CD4-positive, alpha-beta T cell treated with Interleukin-17A for 1 hour (primary cell): Measurements from ENCODE around the gene SYNGAP1.
"Not testable (repeated sequence)": the region's sequence is repeated elsewhere in the genome, so short reads cannot be mapped to it uniquely, and the experiment has no call there.

Experiments
- DNase-seq: peaks from one replicate; pipeline ENCODE4 v3.0.0-alpha.2; 2020

Gene SYNGAP1

DNA sequence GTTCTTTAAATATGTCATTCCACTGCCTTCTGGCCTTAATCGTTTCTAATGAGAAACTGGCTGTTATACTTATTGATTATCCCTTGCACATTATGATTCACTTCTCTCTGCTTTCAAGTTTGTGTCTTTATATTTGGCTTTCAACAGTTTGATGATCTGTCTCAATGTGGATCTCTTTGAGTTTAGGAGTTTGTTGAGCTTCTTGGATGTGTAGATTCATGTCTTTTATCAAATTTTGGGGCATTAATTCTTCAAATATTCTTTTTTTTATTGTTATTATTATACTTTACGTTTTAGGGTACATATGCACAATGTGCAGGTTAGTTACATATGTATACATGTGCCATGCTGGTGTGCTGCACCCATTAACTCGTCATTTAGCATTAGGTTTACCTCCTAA, 63.8 kb downstream of the SYNGAP1 start:
- no peak for DNase-seq

DNA sequence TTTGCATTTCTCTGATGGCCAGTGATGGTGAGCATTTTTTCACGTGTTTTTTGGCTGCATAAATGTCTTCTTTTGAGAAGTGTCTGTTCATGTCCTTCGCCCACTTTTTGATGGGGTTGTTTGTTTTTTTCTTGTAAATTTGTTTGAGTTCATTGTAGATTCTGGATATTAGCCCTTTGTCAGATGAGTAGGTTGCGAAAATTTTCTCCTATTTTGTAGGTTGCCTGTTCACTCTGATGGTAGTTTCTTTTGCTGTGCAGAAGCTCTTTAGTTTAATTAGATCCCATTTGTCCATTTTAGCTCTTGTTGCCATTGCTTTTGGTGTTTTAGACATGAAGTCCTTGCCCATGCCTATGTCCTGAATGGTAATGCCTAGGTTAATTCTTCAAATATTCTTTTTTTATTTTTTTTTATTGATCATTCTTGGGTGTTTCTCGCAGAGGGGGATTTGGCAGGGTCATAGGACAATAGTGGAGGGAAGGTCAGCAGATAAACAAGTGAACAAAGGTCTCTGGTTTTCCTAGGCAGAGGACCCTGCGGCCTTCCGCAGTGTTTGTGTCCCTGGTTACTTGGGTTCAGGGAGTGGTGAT, 64.9 kb downstream of the SYNGAP1 start:
- not testable (repeated sequence) for DNase-seq

DNA sequence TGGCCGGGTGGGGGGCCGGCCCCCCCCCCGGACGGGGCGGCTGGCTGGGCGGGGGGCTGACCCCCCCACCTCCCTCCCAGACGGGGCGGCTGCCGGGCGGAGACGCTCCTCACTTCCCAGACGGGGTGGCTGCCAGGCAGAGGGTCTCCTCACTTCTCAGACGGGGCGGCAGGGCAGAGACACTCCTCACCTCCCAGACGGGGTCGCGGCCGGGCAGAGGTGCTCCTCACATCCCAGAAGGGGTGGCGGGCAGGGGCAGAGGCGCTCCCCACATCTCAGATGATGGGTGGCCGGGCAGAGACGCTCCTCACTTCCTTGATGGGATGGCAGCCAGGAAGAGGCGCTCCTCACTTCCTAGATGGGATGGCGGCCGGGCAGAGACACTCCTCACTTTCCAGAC, 65.8 kb downstream of the SYNGAP1 start:
- DNase-seq: not testable (repeated sequence)

DNA sequence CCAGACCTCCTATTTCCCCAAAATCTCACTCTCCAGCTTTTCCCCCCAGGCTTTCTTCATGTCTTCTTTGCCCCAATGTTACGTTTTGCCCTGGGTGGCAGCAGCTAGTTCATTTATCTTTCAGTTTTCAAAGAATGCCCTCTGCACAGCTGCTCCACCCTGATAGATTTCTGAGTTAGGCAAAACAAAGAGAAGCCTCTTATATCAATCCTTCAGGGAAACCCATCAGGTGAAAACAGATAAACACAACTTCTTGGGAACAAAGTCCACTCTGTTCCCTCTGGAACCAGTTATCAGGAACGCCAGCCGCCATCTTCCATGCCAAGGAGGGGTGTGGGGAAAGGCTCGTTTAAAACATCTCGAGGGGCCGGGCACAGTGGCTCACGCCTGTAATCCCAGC, 68.5 kb downstream of the SYNGAP1 start:
- no peak for DNase-seq

DNA sequence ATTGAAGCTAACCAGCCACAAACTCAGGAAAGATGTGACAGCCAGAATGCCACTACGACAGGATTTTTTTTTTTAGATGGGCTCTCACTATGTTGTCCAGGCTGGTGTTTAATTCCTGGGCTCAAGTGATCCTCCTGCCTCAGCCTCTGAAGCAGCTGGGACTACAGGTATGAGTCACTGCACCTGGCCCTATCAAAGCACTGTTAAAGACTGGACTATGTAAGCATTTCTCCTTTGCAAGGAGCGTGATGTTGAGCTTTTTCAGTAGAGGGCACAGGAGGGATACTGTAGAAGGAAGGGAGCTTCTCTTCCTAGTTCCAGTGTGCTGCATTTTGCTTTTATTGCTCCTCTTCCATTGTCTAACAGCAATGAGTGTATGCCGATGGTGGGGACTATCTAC, 70.3 kb downstream of the SYNGAP1 start:
- no peak for DNase-seq

DNA sequence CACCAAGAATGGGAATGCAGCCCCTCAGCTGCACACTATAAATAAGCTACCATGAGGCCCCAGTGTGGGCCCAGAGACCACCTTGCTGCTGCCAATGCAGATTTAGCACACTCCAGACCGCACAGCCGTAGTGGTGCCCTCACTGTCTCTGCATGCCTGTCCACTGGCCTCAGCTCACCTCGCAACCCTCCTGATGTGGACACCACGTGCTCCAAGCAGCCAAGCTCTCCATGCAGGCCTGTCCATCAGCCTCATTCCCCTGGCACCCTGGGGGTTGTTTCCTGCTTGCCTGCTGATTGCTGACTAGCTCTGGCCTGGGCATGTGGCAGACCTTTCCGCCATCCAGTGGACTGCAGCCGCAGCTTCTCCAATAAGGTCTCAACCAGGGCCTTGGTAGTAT, 70.8 kb downstream of the SYNGAP1 start:
- no peak for DNase-seq

DNA sequence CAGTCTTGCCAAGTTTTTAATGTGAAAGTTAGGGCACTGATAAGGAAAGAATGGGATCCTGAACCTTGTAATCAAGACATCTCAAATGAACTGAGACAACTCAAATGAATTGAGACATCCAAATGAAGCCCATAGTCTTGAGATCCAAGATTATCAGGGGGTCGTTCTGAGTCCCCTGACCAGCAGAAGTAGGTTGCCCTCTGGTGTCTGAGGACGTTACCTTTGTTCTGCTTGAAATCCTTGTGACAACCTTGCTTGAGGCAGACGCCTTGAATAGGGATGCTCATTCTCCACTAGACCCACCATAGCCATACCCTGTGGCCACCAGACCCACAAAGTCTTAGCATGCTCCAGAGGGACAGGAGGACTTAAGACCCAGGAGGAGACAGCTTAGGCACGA, 72.2 kb downstream of the SYNGAP1 start:
- DNase-seq: no peak

DNA sequence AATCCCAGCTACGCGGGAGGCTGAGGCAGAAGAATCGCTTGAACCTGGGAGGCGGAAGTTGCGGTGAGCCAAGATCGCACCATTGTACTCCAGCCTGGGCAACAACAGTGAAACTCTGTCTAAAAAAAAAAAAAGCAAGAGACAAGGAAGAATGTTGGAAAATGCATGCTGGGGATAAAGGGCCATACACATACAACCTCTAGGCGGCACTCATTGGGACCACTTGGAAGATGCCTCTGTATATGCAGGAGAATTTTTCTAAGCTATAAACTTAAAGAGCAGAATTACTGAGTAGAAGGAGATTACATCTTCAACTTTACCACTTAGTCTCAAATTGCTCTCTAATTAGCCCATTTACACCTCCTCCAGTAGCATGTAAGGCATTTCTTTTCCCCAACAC, 77.3 kb downstream of the SYNGAP1 start:
- no peak for DNase-seq

DNA sequence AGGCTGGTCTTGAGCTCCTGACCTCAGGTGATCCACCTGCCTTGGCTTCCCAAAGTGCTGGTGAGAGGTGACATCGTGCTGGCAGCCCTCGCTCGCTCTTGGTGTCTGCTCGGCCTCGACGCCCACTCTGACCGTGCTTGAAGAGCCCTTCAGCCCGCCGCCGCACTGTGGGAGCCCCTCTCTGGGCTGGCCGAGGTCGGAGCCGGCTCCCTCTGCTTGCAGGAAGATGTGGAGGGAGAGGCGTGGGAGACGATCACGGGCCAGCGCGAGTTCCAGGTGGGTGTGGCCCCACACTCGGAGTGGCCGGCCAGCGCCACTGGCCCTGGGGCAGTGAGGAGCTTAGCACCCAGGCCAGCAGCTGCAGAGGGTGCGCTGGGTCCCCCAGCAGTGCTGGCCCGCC, 82.6 kb downstream of the SYNGAP1 start:
- no peak for DNase-seq

DNA sequence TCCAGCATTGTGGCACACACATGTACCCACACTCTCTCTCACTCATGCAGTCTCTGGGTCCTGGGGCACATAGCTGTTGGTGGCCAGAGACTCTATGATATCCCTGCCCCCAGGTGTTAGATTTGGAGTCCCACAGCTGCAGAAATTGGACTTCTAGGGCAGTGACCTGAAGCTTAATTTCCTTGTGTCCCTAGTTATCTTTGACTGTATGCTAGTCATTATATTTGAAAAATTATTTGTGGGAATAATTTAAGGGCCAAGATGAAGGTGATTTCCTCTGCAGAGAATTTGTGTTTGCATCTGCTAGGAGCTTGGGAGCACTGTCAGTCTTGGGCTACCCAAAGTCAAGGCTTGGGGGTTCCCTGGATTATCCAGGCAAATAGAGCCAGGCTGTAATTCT, 84.6 kb downstream of the SYNGAP1 start:
- no peak for DNase-seq
